Fibroblast of gingiva (primary cell): ENCODE results near the gene CGRRF1.

ENCODE experiments used
- DNase-seq: peaks from one replicate; pipeline ENCODE4 v3.0.0-alpha.2; 2011; ENCODE audit warnings: low read depth

CGRRF1 gene

DNA sequence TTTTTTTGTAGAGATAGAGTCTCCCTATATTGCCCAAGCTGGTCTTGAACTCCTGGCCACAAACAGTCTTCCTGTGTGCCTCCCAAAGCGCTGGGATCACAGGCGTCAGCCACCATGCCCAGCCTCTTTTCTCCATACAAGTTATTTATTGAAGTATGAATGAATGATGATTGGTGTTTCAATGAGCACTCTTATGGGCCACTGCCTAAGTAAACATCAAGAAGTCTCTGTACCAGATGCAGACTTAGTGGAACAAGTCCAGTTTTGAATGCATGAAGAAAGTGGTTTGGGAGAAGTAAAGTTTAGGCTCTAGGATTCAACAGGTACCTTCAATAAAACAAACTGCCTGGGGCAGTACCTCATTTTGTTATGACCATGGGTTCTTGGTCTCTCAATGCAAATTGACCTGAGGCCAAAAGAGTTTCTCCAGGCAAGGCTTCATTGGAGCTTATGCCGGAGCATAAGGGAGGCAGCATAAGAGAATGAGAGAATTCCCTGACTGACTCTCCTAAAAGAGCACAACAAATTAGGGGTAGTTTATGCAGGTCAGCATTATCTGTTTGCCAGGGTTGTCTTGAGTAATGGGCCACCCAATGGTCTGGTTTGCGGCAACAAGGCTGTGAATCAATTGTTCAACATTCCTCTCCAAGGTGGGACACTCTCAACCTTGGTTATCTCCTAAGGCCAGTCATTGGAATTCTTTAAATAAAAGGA lies 19.8 kb upstream of the CGRRF1 start:
- peak; percentile 14 for DNase-seq

DNA sequence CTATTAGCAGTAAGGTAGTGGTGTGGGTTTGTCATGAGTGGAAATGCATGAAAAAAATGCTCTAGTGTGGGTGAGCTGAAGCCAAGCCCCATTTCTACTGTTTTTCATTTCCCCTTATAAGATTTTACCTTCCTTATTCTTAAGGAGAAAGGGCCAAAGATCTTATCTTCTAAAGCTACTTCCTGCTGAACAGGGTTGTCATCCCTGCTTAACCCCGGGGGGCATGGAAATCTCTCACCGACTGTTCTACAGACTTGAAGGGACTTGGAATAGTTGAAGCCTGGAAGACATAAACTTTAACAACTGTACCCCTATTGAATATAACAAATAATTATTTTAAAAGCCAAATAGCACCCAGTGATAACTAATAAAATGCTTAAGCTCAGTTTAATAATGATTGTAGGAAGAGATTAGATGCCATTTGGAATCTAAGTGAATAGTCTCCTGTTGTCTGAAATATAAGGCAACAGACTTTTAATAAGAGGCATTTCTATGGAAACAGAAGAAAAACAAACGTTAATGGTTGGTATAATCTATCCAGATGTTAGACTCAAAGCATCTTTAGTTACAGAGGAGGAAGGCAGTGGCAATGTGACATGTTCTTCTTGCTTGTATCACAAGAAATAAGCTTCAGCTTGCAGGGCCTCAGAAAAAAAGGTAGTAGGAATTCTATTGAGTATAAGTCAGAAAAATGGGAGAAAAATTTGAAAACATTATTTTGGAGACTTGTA lies 19.1 kb upstream of the CGRRF1 start:
- no peak for DNase-seq

DNA sequence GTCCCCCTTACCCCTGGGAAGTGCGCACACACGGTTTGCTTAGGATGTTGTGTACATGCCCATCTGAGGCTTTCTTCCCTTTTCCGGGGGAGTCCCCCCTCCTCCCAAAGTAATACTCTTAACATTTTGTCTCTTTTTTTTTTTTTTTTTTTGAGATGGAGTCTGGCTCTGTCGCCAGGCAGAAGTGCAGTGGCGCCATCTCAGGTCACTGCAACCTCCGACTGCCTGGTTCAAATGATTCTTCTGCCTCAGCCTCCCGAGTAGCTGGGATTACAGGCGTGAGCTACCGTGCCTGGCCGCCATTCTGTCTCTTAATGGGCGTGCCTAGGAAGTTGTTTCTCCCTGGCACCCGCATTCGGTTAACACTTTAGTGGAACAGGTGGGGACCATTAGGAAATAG lies 16.4 kb upstream of the CGRRF1 start:
- DNase-seq, result no peak

DNA sequence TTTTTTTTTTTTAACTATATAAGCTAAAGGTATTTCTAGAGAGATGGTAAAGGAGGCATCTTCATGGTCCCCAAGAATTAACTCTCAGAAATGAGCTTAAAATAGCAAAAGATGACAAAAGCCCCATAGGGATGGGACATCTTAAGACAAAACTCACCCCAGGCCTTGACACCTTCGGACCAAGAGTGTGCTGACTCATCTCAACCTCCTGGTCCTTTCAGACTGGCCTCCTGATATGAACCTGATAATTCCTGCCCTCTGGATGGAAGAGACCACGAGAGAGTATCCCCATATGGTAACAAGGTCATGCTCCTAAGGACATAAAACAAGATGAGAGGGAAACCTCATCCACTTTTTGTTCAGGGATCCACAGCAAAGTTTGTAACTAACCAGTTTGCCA lies 12.5 kb upstream of the CGRRF1 start:
- DNase-seq, result no peak

DNA sequence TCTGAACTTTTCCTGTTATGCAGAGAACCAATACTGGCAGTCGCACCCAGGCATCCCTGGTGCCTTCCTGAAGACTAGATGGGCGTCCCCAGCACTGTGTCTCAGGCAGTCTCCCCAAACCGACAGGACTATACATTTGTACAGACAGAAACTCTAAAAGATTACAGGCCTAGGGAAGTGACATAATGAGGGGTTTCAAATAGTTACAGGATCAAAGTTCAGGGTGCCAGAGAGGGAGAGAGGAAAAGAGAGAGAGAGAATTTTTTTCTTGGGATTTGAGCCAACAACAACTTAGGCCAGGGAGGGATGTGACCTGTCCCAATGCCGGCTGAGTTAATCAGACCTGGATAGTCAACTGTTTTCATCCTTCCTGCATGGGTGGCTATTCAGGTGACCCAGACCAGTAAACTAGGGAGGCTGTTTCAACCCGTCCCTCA lies 11.6 kb upstream of the CGRRF1 start:
- no peak for DNase-seq

DNA sequence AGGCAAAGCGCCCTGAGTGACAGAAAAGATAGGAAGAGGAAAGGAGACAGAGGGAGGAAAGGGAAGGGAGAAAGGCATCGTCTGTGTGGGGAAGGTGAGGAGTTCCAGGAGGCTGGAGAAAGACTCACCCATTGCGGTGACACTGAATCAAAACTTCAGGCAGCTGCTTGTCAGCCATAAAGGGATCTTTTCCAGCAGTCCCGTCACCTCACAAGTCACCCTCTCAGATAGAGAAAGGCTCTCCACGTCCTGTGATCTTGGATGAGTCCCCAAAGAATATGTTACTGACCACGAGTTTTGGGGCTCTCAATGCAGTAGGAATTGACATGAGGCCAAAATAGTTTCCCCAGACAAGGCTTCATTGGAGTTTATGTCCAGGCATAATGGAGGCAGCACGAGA lies 11.1 kb upstream of the CGRRF1 start:
- DNase-seq, result no peak

DNA sequence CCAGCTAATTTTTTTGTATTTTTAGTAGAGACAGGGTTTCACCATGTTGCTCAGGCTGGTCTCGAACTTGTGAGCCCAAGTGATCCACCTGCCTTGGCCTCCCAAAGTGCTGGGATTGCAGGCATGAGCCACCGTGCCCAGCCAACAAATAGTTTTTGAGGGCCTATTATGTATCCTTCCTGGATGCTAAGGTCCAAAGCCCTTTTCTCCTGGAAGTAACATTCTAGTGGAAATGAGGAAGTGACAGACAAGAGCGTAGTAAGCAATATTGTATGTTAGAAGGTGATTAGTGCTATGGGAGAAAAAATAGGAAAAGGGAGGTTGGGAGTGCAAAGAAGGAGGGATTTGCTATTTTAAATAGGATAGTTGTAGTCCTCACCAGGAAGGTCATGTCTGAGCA lies 9.0 kb upstream of the CGRRF1 start:
- no peak for DNase-seq

DNA sequence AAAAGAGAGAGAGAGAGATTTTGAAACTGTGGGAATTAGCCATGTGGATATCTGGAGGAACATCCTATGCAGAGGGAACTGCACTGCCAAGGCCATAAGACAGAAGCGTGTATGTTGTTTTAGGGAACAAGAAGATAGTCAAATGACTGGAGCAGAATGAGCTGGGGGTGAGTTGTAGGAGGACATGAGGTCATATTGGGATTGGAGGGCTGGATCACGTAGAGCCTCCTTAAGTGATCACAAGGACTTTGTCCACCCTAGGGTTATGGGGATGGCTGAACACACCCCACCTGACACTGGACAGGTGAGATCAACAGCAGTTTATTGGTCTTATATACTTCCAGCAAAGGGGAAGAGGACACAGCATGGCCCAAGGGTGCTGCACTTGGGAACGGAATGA lies 8.2 kb upstream of the CGRRF1 start:
- no peak for DNase-seq

DNA sequence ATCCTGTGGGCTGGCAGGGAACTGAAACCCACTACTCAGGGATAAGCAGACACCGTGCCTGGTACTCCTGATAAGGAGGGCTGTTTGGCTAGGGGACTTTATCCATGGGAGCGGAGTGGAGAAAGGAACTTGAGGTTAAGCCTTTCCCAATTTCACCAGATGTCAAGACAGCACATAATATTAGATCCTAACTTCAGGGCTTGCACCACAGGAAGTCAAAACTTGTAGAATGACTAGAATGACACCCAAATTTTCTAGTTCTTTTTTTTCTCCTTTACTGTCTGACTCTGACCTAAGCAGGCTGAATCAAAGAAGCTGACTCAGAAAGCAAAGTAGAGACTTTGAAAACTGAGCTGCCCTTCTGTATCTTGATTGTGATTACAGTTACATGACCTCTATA lies 7.1 kb upstream of the CGRRF1 start:
- no peak for DNase-seq

DNA sequence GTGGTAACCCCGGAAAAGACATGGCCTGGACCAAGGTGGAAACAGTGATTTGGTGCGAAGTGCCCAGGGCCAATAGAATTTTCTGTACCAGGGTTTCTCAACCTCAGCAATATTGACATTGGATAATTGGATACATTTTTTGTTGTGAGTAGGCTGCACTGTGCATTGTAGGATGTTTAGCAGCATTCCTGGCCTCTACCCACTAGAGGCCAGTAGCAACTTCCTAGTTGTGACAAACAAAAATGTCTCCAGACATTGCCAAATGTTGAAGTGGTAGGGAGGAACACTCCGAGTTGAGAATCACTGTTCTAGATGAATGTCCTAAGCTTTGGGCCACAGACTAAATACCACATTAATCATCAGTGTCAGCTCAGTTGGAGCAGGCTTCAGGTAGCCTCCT lies 6.2 kb upstream of the CGRRF1 start:
- DNase-seq, result peak; percentile 75

DNA sequence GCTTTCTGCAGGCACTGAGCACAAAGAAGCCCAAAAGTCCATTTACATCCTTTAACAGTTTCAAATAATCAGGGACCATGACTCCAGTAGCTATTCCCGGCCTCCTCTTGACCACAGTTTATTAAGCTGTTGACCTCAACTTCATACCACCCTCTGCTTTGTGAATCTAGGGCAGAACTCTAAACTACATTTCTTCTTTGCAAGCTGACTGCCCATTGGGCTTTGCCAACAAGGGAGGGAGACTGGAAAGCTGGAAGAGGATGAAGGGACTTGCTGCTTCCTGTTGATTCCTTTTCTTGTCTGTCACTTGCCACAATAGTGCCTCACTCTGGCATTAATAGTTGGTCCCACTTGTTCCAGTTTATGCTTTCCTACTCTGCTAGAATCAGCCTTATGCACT lies 2.7 kb downstream of the CGRRF1 start:
- DNase-seq, result no peak

DNA sequence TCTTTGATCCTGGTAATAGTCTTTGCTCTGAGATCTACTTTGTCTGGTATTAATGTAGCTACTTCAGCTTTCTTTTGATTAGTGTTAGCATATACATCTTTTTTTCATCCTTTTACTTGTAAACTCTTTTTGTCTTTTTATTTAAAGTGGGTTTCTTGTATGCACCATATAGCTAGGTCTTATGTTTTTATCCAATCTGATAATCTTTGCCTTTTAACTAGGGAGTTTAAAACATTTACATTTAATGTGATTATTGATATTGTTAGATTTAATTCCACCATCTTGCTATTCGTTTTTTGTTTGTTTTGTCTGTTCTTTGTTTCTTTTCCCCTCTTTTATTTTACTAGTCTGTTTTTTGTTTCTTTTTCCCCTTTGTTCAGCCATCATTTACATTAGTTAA lies 6.0 kb downstream of the CGRRF1 start:
- DNase-seq, result no peak

DNA sequence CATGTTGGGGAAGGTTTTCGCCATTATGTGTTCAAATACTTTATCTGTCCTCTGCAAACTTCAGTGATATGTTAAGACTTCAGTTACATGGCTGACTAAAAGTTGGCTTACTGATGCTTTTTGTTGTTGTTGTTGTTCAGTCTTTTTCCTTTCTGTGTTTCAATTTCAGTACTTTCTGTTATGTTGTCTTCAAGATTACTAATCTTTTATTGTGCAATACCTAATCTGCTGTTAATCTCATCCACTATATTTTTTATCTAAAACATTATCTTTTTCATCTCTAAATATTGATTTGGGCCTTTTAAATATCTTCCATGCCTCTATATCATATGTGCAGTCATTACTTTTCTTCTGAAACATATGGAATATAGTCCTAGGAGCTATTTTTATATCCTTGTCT lies 7.0 kb downstream of the CGRRF1 start:
- DNase-seq, result no peak

DNA sequence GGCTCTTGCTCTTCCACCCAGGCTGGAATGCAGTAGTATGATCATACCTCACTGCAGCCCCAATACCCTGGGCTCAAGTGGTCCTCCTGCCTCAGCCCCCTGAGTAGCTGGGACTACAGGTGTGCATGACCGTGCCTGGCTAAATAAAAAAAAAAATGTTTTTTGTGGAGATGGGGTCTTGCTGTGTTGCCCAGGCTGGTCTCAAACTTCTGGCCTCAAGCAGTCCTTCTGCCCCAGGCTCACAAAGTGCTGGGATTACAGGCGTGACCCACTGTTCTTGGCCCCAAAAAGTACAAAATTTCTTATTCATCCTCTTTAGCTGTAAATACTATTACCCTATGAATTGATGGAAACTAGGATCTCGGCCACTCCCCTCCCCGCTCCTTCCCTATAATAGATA lies 14.7 kb downstream of the CGRRF1 start:
- DNase-seq, result no peak

DNA sequence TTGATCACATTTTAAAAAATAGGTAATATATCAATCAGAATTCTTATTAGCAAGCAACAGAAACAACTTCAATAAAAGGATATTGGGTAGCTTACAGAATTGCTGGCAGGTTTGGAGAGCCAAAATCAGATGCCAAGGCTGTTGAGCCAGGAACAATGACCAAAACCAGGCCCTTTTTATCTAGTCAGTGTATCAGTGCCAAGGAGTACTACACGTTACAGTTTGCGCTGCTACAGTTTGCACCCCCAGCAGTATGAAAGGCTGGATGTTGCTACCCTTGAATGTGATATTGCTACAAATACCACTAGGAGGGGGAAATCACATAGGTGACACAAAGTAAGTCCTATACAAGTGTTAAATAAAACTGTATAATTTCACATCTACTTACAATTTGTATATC lies 19.3 kb downstream of the CGRRF1 start:
- no peak for DNase-seq

DNA sequence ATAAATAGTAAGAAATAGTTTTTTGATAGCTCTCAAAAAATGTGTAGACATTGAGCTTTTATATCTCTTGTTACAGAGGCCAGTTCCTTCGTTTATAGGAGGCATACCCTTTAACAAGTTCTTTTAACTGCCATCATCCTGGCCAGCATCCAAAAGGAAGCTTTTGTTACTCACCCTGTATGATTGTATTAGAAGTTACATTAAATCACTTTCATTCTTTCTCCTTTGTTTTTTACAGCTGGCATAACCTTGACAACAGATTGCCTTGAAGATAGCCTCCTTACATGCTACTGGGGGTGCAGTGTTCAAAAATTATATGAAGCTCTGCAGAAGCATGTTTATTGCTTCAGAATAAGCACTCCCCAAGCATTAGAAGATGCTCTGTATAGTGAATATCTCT lies 20.1 kb downstream of the CGRRF1 start:
- DNase-seq, result no peak

DNA sequence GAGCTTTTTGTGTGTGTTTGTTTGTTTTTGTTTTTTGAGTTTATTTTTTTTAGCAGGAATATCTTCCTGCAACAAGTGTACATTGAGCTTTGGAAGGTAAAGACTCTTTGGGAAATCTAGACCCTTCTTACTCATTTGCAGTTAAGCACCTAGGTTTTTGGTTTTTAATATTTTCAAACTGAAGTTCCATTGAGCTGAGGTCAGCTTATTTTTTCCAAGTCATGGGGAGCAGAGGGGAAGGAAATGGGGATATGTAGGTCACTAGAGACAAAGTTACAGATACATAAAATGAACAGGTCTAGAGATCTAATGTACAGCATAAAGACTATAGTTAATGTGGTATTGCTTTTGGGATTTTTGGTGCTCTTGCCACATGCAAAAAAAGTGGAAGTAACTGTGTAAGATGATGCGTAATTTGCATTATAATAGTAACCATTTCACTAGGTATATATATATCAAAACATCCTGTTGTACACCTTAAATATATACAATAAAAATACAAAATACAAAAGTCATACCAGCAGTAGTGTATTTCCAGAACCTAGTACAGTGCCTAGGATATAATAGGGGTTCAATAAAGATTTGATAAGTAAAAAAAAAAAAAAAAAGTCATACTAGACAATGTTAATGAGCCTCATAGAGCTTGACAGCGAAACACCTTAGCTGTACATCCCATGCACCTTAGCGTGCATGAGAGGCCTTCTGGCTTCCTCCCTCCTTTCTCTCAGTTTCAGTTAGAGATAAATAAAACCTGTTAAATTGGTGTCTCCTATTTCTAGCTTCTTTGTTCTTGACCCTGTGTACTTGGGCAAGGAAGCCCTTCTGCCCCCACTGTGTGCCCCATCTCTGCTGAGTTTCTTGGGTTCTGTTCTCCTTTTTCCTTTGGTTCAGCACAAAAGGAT lies 22.7 kb downstream of the CGRRF1 start:
- no peak for DNase-seq

DNA sequence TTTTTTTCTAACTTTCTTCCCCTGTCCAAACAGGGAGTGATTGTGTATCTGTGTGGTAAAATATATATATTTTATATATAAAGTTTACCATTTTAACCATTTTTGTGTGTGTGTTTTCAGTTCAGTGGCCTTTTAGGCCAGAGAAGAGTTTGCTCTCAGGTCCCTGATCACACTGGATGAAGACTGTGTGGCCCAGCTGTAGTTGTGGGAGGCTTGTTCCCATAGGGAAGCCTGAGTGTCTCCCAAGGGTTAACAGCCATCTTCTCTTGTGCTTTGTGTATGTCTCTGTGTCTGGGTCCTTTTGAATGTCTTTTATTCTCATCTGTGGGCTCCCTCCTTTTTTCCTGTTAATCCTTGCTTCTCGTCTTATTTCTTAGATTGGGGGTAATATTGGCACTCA lies 23.4 kb downstream of the CGRRF1 start:
- DNase-seq, result no peak

DNA sequence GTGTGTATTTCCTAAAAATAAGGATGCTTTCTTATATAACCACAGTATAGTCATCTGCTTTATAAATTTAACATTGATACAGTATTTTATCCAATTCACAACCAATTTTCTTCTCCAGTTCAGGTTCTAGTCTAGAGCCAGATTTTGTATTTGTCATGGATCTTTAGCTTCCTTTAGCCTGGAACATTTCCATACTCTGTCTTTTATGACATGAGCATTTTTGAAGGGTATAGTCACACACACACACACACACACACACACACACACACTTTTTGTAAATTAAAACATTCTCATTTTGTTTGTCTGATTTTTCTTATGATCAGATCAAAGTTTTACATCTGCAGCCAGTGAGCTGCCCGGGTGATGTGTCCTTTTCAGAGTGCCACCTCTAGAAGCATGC lies 25.4 kb downstream of the CGRRF1 start:
- peak; percentile 4 for DNase-seq

DNA sequence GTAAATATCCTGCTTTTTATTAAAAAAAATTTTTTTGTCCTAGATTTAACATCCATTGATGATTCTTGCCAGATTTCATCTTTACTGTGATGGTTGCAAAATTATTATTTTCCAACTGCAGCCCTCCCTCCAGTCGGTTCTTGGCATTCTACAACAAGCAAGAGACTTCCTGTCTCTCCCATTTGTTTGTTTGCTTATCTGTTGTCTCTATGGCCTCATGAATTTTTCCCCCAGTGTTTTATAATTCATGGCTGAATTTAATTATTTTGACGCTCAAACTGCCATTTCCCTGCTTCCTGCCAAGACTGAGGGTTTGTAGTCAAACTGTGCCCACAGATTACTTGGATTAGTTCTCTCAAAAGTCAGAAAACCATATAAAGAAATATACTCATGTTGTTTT lies 25.9 kb downstream of the CGRRF1 start:
- DNase-seq, result peak; percentile 27

DNA sequence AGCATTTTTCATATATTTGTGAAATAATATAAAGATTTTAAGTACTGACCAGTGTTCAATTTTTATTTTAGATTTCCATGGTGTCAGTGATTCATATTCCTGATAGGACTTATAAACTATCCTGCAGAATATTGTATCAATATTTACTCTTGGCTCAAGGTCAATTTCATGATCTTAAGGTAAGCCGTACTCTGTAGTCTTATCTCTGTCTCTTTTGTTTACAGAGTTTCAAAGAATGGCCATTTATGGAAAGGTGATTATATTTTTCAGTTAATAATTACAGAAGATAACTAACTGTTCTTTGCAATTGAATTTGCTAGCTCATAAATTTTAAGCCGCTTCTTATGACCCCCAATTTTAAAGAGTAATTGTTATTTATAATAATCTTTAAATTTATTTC lies 27.9 kb downstream of the CGRRF1 start:
- DNase-seq, result no peak

DNA sequence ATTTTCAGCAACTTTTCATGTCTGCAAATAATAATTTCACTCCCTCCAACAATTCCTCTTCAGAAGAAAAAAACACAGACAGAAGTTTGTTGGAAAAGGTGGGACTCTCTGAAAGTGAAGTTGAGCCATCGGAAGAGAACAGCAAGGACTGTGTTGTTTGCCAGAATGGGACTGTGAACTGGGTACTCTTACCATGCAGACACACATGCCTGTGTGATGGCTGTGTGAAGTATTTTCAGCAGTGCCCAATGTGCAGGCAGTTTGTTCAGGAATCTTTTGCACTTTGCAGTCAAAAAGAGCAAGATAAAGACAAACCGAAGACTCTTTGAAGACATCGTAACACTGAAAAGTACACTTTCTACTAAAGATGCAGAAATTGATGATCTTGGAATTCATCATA lies 28.3 kb downstream of the CGRRF1 start:
- no peak for DNase-seq

DNA sequence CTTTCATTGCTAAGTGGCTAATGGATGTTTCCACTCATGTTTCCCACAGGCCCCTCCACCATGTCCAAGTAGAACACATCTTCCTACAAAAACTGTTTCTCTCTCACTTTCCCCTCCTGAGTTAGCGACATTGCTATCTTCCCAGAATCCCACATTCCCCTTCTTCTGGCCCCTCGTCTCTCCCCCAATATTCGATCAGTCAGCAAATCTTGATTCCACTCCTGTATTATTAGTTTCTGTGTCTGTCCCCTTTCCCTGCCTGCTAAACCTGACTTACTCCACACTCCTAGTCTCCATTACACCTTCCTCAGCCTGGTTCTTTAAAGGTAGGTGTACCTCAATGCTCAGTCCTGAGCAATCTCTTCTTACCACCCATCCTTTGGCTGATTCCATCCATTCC lies 37.9 kb downstream of the CGRRF1 start:
- DNase-seq, result no peak
